Iris pigment epithelial cell (primary cell): ENCODE results near the gene NTM.

Source experiments
- DNase-seq: peaks from one replicate; pipeline ENCODE4 v3.0.0-alpha.2; 2011; ENCODE audit warnings: low read depth

The NTM gene

GRCh38 chr11:132263241-132263640, 892.8 kb downstream of the NTM start:
- no peak for DNase-seq

- no peak for DNase-seq
Observed at GRCh38 chr11:132263875-132264274, 893.5 kb downstream of the NTM start.

- DNase-seq = no peak
Observed at GRCh38 chr11:132264616-132265015, 894.2 kb downstream of the NTM start.

- peak; percentile 39 for DNase-seq
Observed at GRCh38 chr11:132278801-132279574, 908.6 kb downstream of the NTM start.

- no peak for DNase-seq
Observed at GRCh38 chr11:132284048-132284447, 913.6 kb downstream of the NTM start.

- DNase-seq = no peak
Observed at GRCh38 chr11:132284611-132285010, 914.2 kb downstream of the NTM start.

- no peak for DNase-seq
Observed at GRCh38 chr11:132285631-132286030, 915.2 kb downstream of the NTM start.

GRCh38 chr11:132286106-132286505, 915.7 kb downstream of the NTM start:
- DNase-seq = no peak

- no peak for DNase-seq
Observed at GRCh38 chr11:132288036-132288435, 917.6 kb downstream of the NTM start.

- DNase-seq = no peak
Observed at GRCh38 chr11:132289590-132290256, 919.3 kb downstream of the NTM start.

GRCh38 chr11:132293586-132293985, 923.2 kb downstream of the NTM start:
- no peak for DNase-seq

GRCh38 chr11:132296946-132297610, 926.7 kb downstream of the NTM start:
- DNase-seq = no peak

GRCh38 chr11:132298357-132298756, 927.9 kb downstream of the NTM start:
- DNase-seq = no peak

- DNase-seq = no peak
Observed at GRCh38 chr11:132300283-132300682, 929.9 kb downstream of the NTM start.

- no peak for DNase-seq
Observed at GRCh38 chr11:132301465-132301864, 931.0 kb downstream of the NTM start.

GRCh38 chr11:132301900-132302299, 931.5 kb downstream of the NTM start:
- DNase-seq = no peak

- no peak for DNase-seq
Observed at GRCh38 chr11:132307309-132308020, 937.0 kb downstream of the NTM start.

- DNase-seq = no peak
Observed at GRCh38 chr11:132310390-132311375, 940.3 kb downstream of the NTM start.

GRCh38 chr11:132311703-132312102, 941.3 kb downstream of the NTM start:
- DNase-seq = no peak

GRCh38 chr11:132312161-132312560, 941.7 kb downstream of the NTM start:
- peak; percentile 49 for DNase-seq

GRCh38 chr11:132312701-132313111, 942.3 kb downstream of the NTM start:
- DNase-seq = peak; percentile 5
